Measurements from ENCODE around the gene CBFA2T2. TPM values are rescaled to one million over a fixed set of nuclear protein-coding genes. Genes with fewer than 3 reads are reported as not detected.

The CBFA2T2 gene
- total RNA-seq, 2 donors from 2014 or later: 20.9 to 23.8 TPM

GRCh38 chr20:33602826-33603590 is 113.1 kb downstream of the CBFA2T2 start:
- DNase-seq: no peak
- Histone ChIP-seq H3K9ac (ENCODE audit: low read depth in 2 of 2, low read length in 2 of 2) (no peak overlapping the region), H3K27me3 (no peaks in the 10 kb centered on the region), H3K27ac (no peak overlapping the region), H3K9me3 (no peaks in the 10 kb centered on the region), H3K36me3 (no peaks in the 10 kb centered on the region), H3K4me3 (no peak overlapping the region), H3K4me1 (no peaks in the 10 kb centered on the region)
- intact Hi-C loops (cut with DNase I): no loop called here
- no peak for TF ChIP-seq CTCF (IDR thresholded peaks at IDR 0.05)

GRCh38 chr20:33604084-33604990 is 114.4 kb downstream of the CBFA2T2 start:
- no peak overlapping the region for H3K9ac ChIP-seq (ENCODE audit: low read depth in 2 of 2, low read length in 2 of 2)
- no peaks in the 10 kb centered on the region for H3K36me3 ChIP-seq
- H3K4me1 ChIP-seq: no peaks in the 10 kb centered on the region
- H3K27me3 ChIP-seq: no peaks in the 10 kb centered on the region
- no peak for DNase-seq
- no peak overlapping the region for H3K4me3 ChIP-seq
- intact Hi-C loops (cut with DNase I): no loop called here
- TF ChIP-seq CTCF (IDR thresholded peaks at IDR 0.05): no peak
- H3K9me3 ChIP-seq: no peaks in the 10 kb centered on the region
- H3K27ac ChIP-seq: no peak overlapping the region

- no peaks in the 10 kb centered on the region for H3K4me1 ChIP-seq
- no peak overlapping the region for H3K27ac ChIP-seq
- no peak for DNase-seq
- H3K9ac ChIP-seq (ENCODE audit: low read depth in 2 of 2, low read length in 2 of 2): no peak overlapping the region
- no peaks in the 10 kb centered on the region for H3K27me3 ChIP-seq
- no peak overlapping the region for H3K4me3 ChIP-seq
- intact Hi-C loops (cut with DNase I): no loop called here
- no peaks in the 10 kb centered on the region for H3K36me3 ChIP-seq
- no peak for TF ChIP-seq CTCF (IDR thresholded peaks at IDR 0.05)
- H3K9me3 ChIP-seq: no peaks in the 10 kb centered on the region
Measured at GRCh38 chr20:33604991-33605370, 115.1 kb downstream of the CBFA2T2 start.

- H3K9me3 ChIP-seq: no peaks in the 10 kb centered on the region
- H3K4me3 ChIP-seq: no peak overlapping the region
- H3K27me3 ChIP-seq: no peaks in the 10 kb centered on the region
- intact Hi-C loops (cut with DNase I): no loop called here
- no peak overlapping the region for H3K9ac ChIP-seq (ENCODE audit: low read depth in 2 of 2, low read length in 2 of 2)
- H3K4me1 ChIP-seq: no peaks in the 10 kb centered on the region
- no peaks in the 10 kb centered on the region for H3K36me3 ChIP-seq
- no peak for DNase-seq
- H3K27ac ChIP-seq: no peak overlapping the region
- no peak for TF ChIP-seq CTCF (IDR thresholded peaks at IDR 0.05)
Measured at GRCh38 chr20:33606118-33606771, 116.3 kb downstream of the CBFA2T2 start.

GRCh38 chr20:33609504-33609903 is 119.6 kb downstream of the CBFA2T2 start:
- intact Hi-C loops (cut with DNase I): no loop called here
- no peaks in the 10 kb centered on the region for H3K27me3 ChIP-seq
- H3K36me3 ChIP-seq: no peaks in the 10 kb centered on the region

More at GRCh38 chr20:33609504-33609903, 119.6 kb downstream of the CBFA2T2 start:
- Histone ChIP-seq H3K9me3 (no peaks in the 10 kb centered on the region), H3K4me3 (no peak overlapping the region), H3K4me1 (no peaks in the 10 kb centered on the region), H3K27ac (no peak overlapping the region), H3K9ac (ENCODE audit: low read depth in 2 of 2, low read length in 2 of 2) (no peak overlapping the region)
- TF ChIP-seq CTCF (IDR thresholded peaks at IDR 0.05): no peak
- DNase-seq: no peak

Data from colonic mucosa (tissue), 4 donors.